GM23248 (cell line): ENCODE measurements around the gene AKT3. TPM values are rescaled to one million over a fixed set of nuclear protein-coding genes. Genes with fewer than 3 reads are reported as not detected.

Experiments used
- DNase-seq: peaks from one replicate; pipeline ENCODE4 v3.0.0-alpha.2; 2015
- H2AFZ ChIP-seq: fragments of 200-600 bp; sonication (generic); 2 replicates; pipeline ENCODE4 v1.6.1; 2016; ENCODE audit warnings: antibody characterized with exemption
- H3F3A ChIP-seq: fragments of 200-600 bp; sonication (generic); 2 replicates; pipeline ENCODE4 v1.6.1; 2016; ENCODE audit warnings: mild to moderate bottlenecking, antibody characterized with exemption, mixed run types; ENCODE audit not compliant: insufficient read depth
- H3K27ac ChIP-seq: fragments of 200-600 bp; sonication (generic); 2 replicates; pipeline ENCODE4 v1.5.1; 2016; ENCODE audit warnings: mild to moderate bottlenecking
- H3K27me3 ChIP-seq: fragments of 200-600 bp; sonication (generic); replicated peaks from 2 replicates; pipeline ENCODE4 v1.6.1; 2016; ENCODE audit warnings: mild to moderate bottlenecking; ENCODE audit not compliant: insufficient read depth
- H3K36me3 ChIP-seq: fragments of 200-600 bp; sonication (generic); 2 replicates; pipeline ENCODE4 v1.6.1; 2016; ENCODE audit warnings: low read depth, mild to moderate bottlenecking
- H3K4me1 ChIP-seq: fragments of 200-600 bp; sonication (generic); 2 replicates; pipeline ENCODE4 v1.6.1; 2016; ENCODE audit warnings: mild to moderate bottlenecking; ENCODE audit not compliant: insufficient read depth
- H3K4me2 ChIP-seq: fragments of 200-600 bp; sonication (generic); one replicate; pipeline ENCODE4 v1.6.1; 2016; ENCODE audit warnings: mild to moderate bottlenecking; ENCODE audit not compliant: unreplicated experiment
- H3K4me3 ChIP-seq: fragments of 200-600 bp; sonication (generic); 2 replicates; pipeline ENCODE4 v1.5.1; 2016; ENCODE audit warnings: mild to moderate bottlenecking
- H3K79me2 ChIP-seq: fragments of 200-600 bp; sonication (generic); 2 replicates; pipeline ENCODE4 v1.6.1; 2016; ENCODE audit warnings: mild to moderate bottlenecking; ENCODE audit not compliant: insufficient read depth
- H3K9ac ChIP-seq: fragments of 200-600 bp; sonication (generic); 2 replicates; pipeline ENCODE4 v1.6.1; 2016; ENCODE audit warnings: mild to moderate bottlenecking
- H3K9me2 ChIP-seq: fragments of 200-600 bp; sonication (generic); 2 replicates; pipeline ENCODE4 v1.6.1; 2016; ENCODE audit warnings: mixed run types, mild to moderate bottlenecking, moderate library complexity; ENCODE audit not compliant: insufficient read depth
- H3K9me3 ChIP-seq: fragments of 200-600 bp; sonication (generic); one replicate; pipeline ENCODE4 v1.6.1; 2017; ENCODE audit warnings: low read depth
- H4K20me1 ChIP-seq: fragments of 200-600 bp; sonication (generic); 2 replicates; pipeline ENCODE4 v1.6.0; 2016; ENCODE audit not compliant: insufficient read depth
- EZH2 ChIP-seq: fragments of 200-600 bp; sonication (generic); IDR thresholded peaks from 2 replicates; pipeline ENCODE4 v1.6.1; 2018; ENCODE audit warnings: antibody characterized with exemption, mild to moderate bottlenecking; ENCODE audit not compliant: insufficient read depth, poor library complexity, severe bottlenecking
- EZH2phosphoT487 ChIP-seq: fragments of 200-600 bp; sonication (generic); IDR thresholded peaks from 2 replicates; pipeline ENCODE4 v1.6.1; 2018; ENCODE audit warnings: antibody characterized with exemption, moderate library complexity, mild to moderate bottlenecking, low read depth; ENCODE audit not compliant: insufficient read depth
- WGBS, 2 experiments: methylation state at CpG; one replicate each; pipeline ENCODE4 v1.1.6; 2015 to 2017; ENCODE audit warnings: low lambda C conversion rate in 2 of 2, low coverage in 1 of 2; ENCODE audit errors: missing lambda C conversion rate in 2 of 2; 5-methylcytosine and 5-hydroxymethylcytosine counted together
- in situ Hi-C: fragments of 300-500 bp; cut with MboI; formaldehyde crosslinking; loops from 2 replicates; pipeline ENCODE4 v1.15.0; 2020
- polyA plus RNA-seq: library from polyadenylated mRNA; unstranded; fragments of >200 nt; fragmentation: Nextera tagmentation; extraction: Ambion mirVana; gene quantifications from 2 replicates; pipeline ENCODE4 v1.2.1, GENCODE V29; 2016
- total RNA-seq: library from RNA; depleted of rRNA; stranded (reverse); fragments of >200 nt; shearing (Covaris generic); gene quantifications from 2 replicates; pipeline ENCODE4 v1.2.3, GENCODE V29; 2014

The AKT3 gene
- total and polyA plus RNA-seq, 2 experiments from 2014 or later = 9.1 to 31.2 TPM

- Histone ChIP-seq H3F3A (0 out of 2 replicates have a peak, but pooled peaks cover 8% of the 10 kb centered on the region), H3K9me2 (no peaks in the 10 kb centered on the region), H3K27me3 (no peaks in the 10 kb centered on the region), H3K4me3 (no peak overlapping the region), H4K20me1 (no peaks in the 10 kb centered on the region), H2AFZ (no peak overlapping the region), H3K27ac (no peak overlapping the region), H3K4me1 (peaks cover 4% of the 10 kb centered on the region; the same call in 1 of the 2 replicates), H3K36me3 (peaks cover 11% of the 10 kb centered on the region; the same call in 1 of the 2 replicates), H3K9me3 (no peaks in the 10 kb centered on the region), H3K4me2 (no peak overlapping the region), H3K79me2 (no peaks in the 10 kb centered on the region), H3K9ac (no peak overlapping the region)
- no peak for DNase-seq
- 97 to 98% methylated on average over 3 of the region's 3 CpGs for WGBS, 2 experiments
- in situ Hi-C loops = no loop called here
- TF ChIP-seq EZH2 = no peak
- TF ChIP-seq EZH2phosphoT487 = no peak
Observed at GRCh38 chr1:243510928-243511327, 339.1 kb downstream of the AKT3 start.

- no peaks in the 10 kb centered on the region for H3F3A ChIP-seq
- H4K20me1 ChIP-seq = no peaks in the 10 kb centered on the region
- H3K36me3 ChIP-seq = peaks cover 11% of the 10 kb centered on the region; the same call in 1 of the 2 replicates
- no peak overlapping the region for H3K27ac ChIP-seq
- no peak overlapping the region for H2AFZ ChIP-seq
- no peak overlapping the region for H3K9ac ChIP-seq
- no peaks in the 10 kb centered on the region for H3K9me3 ChIP-seq
- no peaks in the 10 kb centered on the region for H3K4me1 ChIP-seq
- WGBS, 2 experiments = 96 to 100% methylated on average over 1 of the region's 1 CpG
- no peaks in the 10 kb centered on the region for H3K79me2 ChIP-seq
- TF ChIP-seq EZH2phosphoT487 = no peak
- TF ChIP-seq EZH2 = no peak
- H3K4me2 ChIP-seq = no peak overlapping the region
- in situ Hi-C loops = no loop called here
- no peaks in the 10 kb centered on the region for H3K9me2 ChIP-seq
- no peak for DNase-seq
- H3K4me3 ChIP-seq = no peak overlapping the region
- no peaks in the 10 kb centered on the region for H3K27me3 ChIP-seq
Observed at GRCh38 chr1:243508943-243509342, 341.1 kb downstream of the AKT3 start.

GRCh38 chr1:243508303-243508713 lies 341.7 kb downstream of the AKT3 start:
- peaks cover 11% of the 10 kb centered on the region; the same call in 1 of the 2 replicates for H3K36me3 ChIP-seq
- WGBS, 2 experiments = 94% methylated on average over 9 of the region's 9 CpGs

GRCh38 chr1:243507672-243508302 lies 342.3 kb downstream of the AKT3 start:
- whole genome bisulfite sequencing, 2 experiments = 93 to 94% methylated on average over 8 of the region's 8 CpGs
- TF ChIP-seq EZH2 (no peak), EZH2phosphoT487 (no peak)
- Histone ChIP-seq H3K27me3 (no peaks in the 10 kb centered on the region), H3K4me3 (no peak overlapping the region), H3K4me2 (no peak overlapping the region), H3F3A (no peaks in the 10 kb centered on the region), H3K9me3 (no peaks in the 10 kb centered on the region), H3K27ac (no peak overlapping the region), H3K4me1 (no peaks in the 10 kb centered on the region), H4K20me1 (no peaks in the 10 kb centered on the region), H2AFZ (no peak overlapping the region), H3K36me3 (peaks cover 11% of the 10 kb centered on the region; the same call in 1 of the 2 replicates), H3K79me2 (no peaks in the 10 kb centered on the region), H3K9ac (no peak overlapping the region), H3K9me2 (no peaks in the 10 kb centered on the region)
- no peak for DNase-seq
- in situ Hi-C loops = no loop called here

More at GRCh38 chr1:243508303-243508713, 341.7 kb downstream of the AKT3 start:
- Histone ChIP-seq H3K79me2 (no peaks in the 10 kb centered on the region), H3F3A (no peaks in the 10 kb centered on the region), H3K4me1 (no peaks in the 10 kb centered on the region), H3K9me3 (no peaks in the 10 kb centered on the region), H3K4me2 (no peak overlapping the region), H3K27me3 (no peaks in the 10 kb centered on the region), H3K27ac (no peak overlapping the region), H3K9ac (no peak overlapping the region), H3K4me3 (no peak overlapping the region), H2AFZ (no peak overlapping the region), H3K9me2 (no peaks in the 10 kb centered on the region), H4K20me1 (no peaks in the 10 kb centered on the region)
- DNase-seq = no peak
- TF ChIP-seq EZH2phosphoT487 (no peak), EZH2 (no peak)
- in situ Hi-C loops = no loop called here
